WTC11 (cell line): ENCODE data around the gene AANAT.

Experiments
- CBFB ChIP-seq: sonication (generic); formaldehyde crosslinking; IDR thresholded peaks from 2 replicates; pipeline ENCODE4 v1.8.1; 2022; ENCODE audit warnings: mild to moderate bottlenecking, low read depth, missing genetic modification reagents
- CDX4 ChIP-seq: fragments of 250-450 bp; sonication (Bioruptor Pico); IDR thresholded peaks from 2 replicates; pipeline ENCODE4 v1.9.0; 2021; ENCODE audit warnings: moderate library complexity, mild to moderate bottlenecking, inconsistent platforms, borderline replicate concordance
- CREB1 ChIP-seq: sonication (generic); formaldehyde crosslinking; IDR thresholded peaks from 2 replicates; pipeline ENCODE4 v1.8.0; 2023; ENCODE audit warnings: mild to moderate bottlenecking, missing genetic modification reagents
- CTCF ChIP-seq: fragments of 200-600 bp; IDR thresholded peaks from 2 replicates; pipeline ENCODE4 v1.8.0; 2022; ENCODE audit warnings: antibody characterized with exemption
- E2F4 ChIP-seq: sonication (generic); formaldehyde crosslinking; IDR thresholded peaks from 2 replicates; pipeline ENCODE4 v1.8.1; 2022; ENCODE audit warnings: low read depth, mild to moderate bottlenecking, moderate library complexity, missing genetic modification reagents, borderline replicate concordance
- FOXP4 ChIP-seq: sonication (generic); formaldehyde crosslinking; IDR thresholded peaks from 2 replicates; pipeline ENCODE4 v1.8.0; 2022; ENCODE audit warnings: mild to moderate bottlenecking, missing genetic modification reagents
- HMGXB4 ChIP-seq: sonication (generic); formaldehyde crosslinking; IDR thresholded peaks from 2 replicates; pipeline ENCODE4 v1.8.1; 2023; ENCODE audit warnings: mild to moderate bottlenecking, moderate library complexity, missing genetic modification reagents
- JUN ChIP-seq: sonication (generic); formaldehyde crosslinking; IDR thresholded peaks from 2 replicates; pipeline ENCODE4 v1.8.0; 2023; ENCODE audit warnings: mild to moderate bottlenecking, missing genetic modification reagents
- MAX ChIP-seq: sonication (generic); formaldehyde crosslinking; IDR thresholded peaks from 2 replicates; pipeline ENCODE4 v1.8.0; 2022; ENCODE audit warnings: mild to moderate bottlenecking, missing genetic modification reagents
- NFYB ChIP-seq: sonication (generic); formaldehyde crosslinking; conservative IDR thresholded peaks from 2 replicates; pipeline ENCODE4 v1.8.0; 2022; ENCODE audit warnings: low read depth, missing genetic modification reagents
- NR2C2 ChIP-seq: sonication (generic); formaldehyde crosslinking; IDR thresholded peaks from 2 replicates; pipeline ENCODE4 v1.8.0; 2022; ENCODE audit warnings: mild to moderate bottlenecking, missing genetic modification reagents
- NR3C1 ChIP-seq: sonication (generic); formaldehyde crosslinking; conservative IDR thresholded peaks from 2 replicates; pipeline ENCODE4 v1.8.1; 2023; ENCODE audit warnings: low read depth, mild to moderate bottlenecking, missing genetic modification reagents
- TEAD4 ChIP-seq: sonication (generic); formaldehyde crosslinking; IDR thresholded peaks from 2 replicates; pipeline ENCODE4 v1.8.0; 2022; ENCODE audit warnings: mild to moderate bottlenecking, missing genetic modification reagents
- USF2 ChIP-seq: sonication (generic); formaldehyde crosslinking; IDR thresholded peaks from 2 replicates; pipeline ENCODE4 v1.8.1; 2023; ENCODE audit warnings: mild to moderate bottlenecking, missing genetic modification reagents, moderate library complexity

GRCh38 chr17:76506408-76507345 is 39.3 kb downstream of the AANAT start:
- no peak for TF ChIP-seq JUN (CRISPR knock-in tag)
- no peak for TF ChIP-seq CREB1 (CRISPR knock-in tag)
- TF ChIP-seq CTCF: peak; percentile 92
- TF ChIP-seq NR3C1 (CRISPR knock-in tag): no peak
- TF ChIP-seq TEAD4 (CRISPR knock-in tag): no peak
- no peak for TF ChIP-seq NFYB (CRISPR knock-in tag)
- TF ChIP-seq CDX4 (CRISPR knock-in tag): no peak
- no peak for TF ChIP-seq NR2C2 (CRISPR knock-in tag)
- peak; percentile 84 for TF ChIP-seq MAX
- TF ChIP-seq CBFB (CRISPR knock-in tag): no peak
- no peak for TF ChIP-seq E2F4 (CRISPR knock-in tag)
- TF ChIP-seq FOXP4 (CRISPR knock-in tag): no peak
- peak; percentile 78 for TF ChIP-seq USF2
- TF ChIP-seq HMGXB4 (CRISPR knock-in tag): no peak
